Raji (cell line): ENCODE results near the gene FGD2.

ENCODE experiments used
- POLR2A ChIP-seq: IDR thresholded peaks from 2 replicates; pipeline ENCODE4 v1.6.1; 2011; ENCODE audit warnings: low read depth, low read length, control low read depth; ENCODE audit not compliant: insufficient read depth

Gene FGD2

DNA sequence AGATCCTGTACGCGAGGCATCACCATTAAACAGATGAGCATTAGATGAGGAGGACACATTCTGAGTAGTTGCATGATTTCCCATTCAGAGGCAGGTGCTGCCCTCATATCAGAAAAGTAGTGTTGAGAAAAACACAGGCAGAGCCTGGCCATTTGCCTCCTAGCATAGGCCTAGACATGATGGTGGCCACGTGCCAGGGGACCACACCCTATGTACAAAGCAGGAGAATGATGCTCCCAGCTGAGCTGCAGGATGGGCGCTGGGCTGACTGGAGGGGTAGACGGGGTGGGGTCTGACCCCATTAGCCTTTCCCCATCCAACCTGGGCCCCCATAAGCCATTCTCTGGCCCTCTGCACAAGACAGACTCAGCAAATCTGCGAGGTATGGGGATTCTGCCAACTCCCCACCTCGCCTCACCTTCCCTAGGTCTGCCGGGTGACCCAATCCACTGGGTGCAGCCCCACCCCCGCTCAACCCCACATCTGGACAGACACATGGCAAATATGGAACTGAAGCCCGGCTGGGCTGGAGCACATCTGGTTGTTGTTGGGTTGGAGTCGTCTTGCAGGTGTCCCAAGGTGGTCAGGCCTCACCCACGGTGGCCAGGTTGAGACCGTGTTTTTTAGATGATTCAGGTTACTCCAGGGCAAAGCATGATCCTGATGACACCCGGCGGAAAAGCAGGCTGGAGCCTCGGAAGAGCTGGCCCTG, 37.0 kb upstream of the FGD2 start:
- no peak for TF ChIP-seq POLR2A

DNA sequence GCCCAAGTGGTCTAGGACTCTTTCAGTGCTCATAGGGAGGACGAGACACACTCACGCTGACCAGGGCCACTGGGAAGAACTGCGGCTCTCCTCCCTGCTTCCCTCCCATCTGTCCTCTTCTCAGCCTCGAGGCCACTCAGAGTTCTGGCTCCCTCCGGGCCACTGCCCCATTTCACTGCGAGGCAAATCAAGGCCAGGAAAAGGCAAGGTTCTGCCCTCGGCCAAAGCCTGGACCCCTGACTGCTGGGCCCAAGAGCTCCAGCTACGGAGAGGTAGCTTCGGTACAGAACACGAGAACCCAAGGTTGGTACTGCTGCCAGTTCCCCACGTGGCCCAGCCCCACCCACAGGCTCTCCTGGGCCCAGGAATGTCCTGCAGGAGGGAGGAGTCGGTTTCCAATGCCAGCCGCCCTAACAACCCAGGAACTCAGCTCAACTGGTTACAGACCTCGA, 36.2 kb upstream of the FGD2 start:
- TF ChIP-seq POLR2A = no peak

DNA sequence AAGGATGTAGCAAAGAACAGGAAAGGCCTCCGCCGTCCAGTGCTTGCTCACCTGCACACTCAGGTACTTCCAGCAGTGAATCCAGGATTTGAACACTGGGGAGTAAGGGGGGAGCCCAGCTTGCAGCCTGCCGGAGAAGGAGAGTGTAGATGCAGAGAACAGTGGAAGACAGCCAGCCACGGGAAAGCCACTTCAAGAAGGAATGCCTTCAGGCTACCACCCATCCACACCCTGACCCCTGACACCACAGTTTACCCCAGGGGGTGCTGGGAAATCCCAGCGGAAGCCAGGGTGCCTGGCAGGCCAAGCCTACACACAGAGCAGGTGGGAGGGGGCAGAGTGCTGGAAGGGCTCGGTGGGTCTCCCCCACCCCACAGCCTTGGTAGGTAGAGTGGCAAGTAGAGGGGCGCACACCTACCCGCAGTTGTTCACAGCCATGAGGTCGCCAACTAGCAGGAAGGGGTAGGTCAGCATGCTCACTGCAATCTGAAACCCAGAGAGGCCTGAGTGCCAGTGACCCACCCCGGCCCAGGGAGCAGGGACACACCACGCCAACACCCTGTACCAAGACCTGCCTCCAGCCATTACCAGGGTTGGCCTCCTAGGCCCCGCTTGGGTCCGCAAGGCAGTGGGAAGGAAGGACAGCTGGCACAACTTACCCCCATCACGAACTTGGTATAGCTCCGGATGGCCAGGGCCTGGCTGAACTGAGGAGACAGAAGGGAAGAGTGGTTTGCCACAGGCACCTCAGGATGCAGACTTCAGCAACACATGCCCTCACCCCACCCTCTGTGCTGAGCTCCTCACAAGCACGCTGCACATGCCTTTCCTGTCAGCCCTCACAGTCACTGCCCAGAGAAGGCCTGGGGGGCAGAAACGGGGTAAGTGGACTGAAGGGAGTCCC, 35.2 kb upstream of the FGD2 start:
- no peak for TF ChIP-seq POLR2A

DNA sequence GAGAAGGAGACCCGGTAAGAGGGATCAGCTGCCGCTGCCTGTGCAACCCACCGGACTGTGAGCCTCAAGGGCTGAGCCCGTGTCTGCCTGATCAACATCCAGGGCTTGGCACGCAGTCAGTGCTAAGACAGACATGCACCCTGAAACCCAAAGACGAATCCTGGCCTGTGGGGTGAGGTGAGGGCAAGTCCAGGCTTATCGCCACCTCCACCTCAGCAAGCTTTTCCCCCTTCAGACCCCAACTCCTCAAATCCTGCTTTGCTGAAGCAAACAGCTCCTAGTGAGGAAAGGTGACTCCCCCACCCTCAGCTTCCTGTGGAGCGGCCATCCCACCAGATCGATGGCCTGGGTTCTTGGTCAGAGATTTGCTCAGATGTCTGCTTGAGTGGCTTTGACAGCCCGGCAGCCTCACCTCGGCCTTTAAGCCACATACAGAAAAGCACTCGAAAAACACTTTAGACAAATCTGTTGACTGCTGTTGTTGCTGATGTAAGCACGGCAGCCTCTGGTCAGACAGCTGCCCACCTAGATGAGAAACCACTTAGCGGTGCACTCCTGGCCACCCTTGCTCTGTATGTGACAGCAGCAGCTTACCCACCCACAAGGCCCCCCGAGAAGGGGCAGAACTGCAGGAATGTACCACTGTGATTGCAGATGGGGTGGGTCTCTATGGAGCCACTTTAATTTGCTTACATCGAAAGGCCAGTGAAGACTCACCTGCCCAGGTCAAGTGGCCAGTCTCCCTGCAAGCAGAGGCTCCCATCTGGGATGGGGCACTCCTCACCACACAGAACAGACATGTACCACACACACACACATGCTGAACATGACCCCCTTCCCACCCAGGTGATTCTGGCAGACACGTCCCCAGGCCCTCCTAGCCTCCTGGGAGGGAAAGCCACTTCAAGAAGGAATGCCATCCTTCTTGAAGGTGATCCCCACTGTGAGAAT, 34.3 kb upstream of the FGD2 start:
- TF ChIP-seq POLR2A = no peak

DNA sequence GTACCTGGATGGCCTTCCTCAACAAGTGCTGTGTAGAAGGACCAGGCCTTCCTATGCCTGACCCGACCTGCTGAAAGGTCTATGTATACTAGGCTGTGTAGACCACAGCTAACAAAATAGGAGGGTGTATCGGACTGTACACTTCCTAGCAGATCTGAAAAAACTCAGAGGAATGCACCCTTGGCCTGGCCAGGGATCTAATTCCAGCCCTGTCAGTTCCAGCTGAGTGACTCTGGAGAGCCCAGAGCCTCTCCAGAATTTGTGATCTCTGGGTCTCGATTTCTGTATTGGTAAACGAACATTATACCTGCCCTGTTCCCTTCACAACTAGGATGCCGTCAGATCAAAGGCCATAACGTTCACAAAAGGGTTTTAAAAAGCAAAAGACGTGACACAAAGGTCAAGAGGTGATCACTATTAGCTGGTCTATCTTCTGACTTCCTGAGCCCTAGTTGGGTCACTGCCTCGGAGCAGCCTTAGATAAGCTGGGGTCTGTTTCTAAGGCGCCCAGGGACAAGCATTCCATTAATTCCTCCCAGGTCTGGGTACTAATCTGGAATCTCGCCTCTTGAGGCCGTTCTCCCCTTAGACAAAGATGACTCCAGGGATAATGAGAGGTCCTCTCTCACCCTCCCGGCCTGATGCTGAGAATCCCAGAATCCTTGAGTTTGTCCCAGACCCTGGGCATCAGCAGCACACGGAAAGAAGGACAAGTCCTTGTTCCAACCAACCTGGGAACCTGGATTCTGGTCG, 33.4 kb upstream of the FGD2 start:
- TF ChIP-seq POLR2A = no peak

DNA sequence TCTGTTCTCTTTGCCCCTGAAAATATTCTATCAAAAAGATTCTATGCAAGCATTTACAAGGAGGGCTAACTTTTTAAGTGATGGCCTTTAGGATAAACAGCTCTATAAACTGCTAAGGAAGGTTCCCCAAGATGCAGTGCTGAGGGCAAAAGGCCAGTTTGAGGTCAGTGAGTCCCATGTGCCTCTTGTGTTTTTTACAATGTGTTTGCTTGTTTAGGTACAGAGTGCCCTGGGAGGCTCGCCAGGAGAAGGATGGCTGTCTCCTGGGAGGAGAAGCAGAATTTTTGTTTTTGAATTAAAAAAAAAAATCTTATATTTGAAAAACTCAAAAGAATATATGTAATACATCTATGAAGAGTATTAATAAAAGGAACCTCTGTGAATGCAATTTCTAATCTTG, 32.3 kb upstream of the FGD2 start:
- TF ChIP-seq POLR2A = no peak

DNA sequence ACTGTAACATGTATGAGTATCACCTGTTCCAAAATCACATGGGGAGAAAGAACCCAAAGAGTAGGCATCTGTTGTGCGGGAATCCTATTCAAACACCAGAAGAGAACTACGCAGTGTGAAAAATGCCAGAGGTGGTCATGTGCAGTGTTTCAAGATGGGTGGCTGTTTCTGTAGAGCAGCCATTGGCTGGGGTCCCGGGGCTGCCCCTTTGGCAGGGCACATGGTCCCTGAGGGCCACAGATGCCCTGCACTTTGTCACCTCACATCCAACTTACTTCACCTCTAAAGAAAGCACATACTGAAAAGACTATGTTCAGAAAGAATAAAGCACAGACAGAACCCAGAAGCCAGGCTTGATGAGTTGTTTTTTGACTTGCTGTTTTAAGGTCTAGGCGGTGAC, 31.8 kb upstream of the FGD2 start:
- no peak for TF ChIP-seq POLR2A

DNA sequence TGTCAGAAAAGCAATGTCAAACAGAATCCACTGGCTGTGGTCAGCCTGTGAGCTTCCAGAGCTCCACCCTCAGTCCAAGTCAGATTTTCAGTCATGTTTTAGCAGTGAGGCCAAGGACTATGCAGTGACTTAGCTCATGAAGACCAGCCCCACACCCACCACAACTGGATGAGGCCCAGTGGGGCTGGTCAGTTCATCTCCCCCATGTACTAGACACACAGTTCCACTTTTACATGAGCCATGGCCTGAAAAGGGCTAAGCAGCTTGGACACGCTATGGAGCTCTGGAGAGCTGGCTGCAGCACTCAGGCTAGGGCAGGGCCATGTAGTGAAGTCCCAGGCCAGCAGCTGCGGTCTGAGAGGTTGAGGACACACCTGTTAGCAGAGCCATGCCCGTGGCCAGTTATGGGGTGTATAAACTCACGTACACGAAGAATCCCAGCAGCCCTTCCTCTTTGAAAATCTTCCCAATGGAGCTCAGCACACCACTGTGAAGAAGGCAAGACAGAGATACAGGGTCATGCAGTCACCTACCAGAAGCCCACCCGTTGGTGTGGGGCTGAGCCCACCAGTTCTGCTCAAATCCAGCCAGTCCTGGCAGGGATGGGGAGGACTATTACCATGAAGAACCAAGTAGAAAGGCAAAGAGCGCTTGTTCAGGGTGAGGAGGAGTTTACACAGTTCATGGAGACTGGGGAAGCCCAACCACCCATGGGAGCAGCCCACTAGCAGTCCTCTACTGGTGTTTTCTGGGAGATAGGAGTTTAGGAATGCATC, 30.0 kb upstream of the FGD2 start:
- TF ChIP-seq POLR2A = no peak

DNA sequence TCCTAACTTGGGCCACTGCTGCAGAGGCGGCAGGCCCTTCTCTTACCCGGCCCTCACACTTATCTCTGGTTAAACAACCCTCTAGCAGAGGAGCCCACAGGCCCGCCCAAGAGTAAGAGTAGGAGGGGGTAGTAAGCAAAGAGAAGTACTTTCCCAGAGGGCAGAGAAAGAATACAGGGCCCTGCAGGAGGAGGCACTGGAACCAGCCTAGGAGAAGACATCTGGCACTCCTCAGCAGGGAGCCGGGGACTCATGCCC, 29.5 kb upstream of the FGD2 start:
- TF ChIP-seq POLR2A = no peak

DNA sequence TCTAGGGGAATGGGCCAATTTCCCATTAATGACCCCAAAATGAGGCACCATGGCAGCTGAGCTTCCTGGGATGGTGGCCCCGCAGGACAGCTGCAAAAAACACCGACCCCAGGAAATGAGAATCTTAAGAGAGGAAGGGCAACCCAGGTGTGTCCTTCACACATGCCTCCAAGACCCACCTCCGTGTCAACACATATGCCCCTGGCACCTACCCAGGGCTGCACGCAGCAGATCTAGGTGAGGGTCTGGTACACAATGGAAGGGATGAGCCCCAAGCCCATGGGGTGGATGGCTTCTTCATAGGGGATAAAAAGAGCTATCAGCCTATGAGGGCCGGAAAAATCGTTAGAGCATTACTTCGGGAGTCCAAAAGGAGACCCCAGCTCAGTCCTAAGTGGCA, 28.9 kb upstream of the FGD2 start:
- TF ChIP-seq POLR2A = no peak

DNA sequence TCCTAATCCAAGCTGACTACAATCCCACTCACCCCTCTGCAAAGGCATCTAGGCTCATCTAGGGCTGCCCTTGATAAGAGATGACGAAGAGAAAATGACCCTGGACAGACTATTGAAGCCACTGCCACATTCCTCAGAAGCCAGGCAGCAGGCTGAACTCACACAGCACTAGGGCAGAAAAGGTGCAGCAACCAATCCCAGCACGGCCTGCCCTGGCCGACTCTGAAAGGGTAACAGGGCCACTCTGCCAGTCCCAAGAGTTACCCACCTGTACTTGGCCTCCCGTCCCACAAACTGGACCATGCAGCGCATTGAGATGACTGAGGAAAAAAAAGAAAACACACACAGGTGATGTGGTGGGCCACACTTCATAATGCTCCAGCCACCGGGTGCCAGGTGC, 28.5 kb upstream of the FGD2 start:
- TF ChIP-seq POLR2A = no peak

DNA sequence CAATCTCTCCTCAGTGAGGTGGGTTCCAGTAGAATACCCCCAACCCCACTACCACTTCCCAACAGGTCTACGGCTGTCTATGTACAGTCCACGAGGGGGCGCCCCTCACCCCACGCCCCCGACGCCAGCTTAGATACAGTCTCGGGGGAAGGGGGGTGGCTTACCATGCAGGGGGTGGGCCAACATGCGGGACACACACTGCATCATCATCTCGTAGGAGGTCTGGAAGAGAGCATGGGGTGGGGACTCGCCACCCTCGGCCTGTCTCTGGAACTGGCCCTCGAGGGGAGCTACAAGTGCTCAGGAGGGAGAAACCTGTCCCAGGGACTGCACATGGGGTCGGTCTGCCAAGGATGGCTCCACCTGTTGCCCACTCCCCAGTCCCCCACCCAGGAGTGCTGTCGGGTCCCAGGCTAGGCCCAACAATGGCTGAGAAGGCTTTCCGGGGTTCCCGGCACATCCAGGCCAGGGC, 27.9 kb upstream of the FGD2 start:
- TF ChIP-seq POLR2A = no peak

DNA sequence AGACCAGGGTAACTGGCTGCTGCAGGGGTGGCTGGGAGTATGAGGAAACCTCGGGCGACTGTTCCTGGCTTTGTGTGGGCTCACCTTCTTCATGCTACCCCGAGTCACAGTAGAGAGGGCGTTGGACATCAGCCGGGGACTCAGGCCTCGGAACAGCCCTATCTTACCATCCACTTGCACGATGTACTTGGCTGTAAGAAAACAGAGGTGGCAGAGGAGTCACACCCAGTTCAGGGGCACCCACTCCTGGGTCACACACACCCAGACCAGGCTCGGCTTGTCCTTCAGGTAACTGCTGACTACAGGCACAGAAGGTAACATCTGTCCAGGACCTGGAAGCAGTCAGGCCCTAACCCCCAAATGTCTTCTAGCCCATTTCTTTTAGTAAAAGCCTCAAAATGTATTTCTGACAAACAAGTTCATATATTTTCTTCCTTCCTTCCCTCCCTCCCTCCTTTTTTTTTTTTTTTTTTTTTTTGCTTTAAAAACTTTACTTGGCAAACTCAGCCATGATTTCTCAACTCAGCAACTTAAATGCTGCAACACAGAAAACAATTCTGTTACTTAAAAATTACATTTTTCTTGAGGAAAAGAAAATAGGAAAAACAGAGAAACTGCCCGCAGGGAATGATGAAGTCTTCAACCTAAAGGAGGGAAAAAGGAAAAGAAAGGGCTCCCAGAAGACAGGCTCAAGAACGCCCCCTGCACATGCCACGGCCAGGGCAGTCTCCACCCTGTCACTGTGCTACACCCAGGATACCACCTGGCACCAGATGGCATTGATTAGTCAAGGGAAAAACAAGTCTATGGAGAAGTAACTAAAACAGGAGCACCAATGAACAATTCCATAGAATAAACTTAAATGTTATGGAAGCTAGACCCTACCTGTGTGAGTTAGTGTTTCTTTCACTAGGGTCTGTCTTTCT, 26.8 kb upstream of the FGD2 start:
- TF ChIP-seq POLR2A = no peak
